Stimulated activated CD4-positive, alpha-beta T cell treated with anti-CD3 and anti-CD28 coated beads, Interleukin-4, amount 100 ng/mL, for 1 hour (primary cell): ENCODE data around the gene PLD4.

Source experiments
- DNase-seq: peaks from one replicate; pipeline ENCODE4 v3.0.0-alpha.2; 2020

The PLD4 gene, protein sequence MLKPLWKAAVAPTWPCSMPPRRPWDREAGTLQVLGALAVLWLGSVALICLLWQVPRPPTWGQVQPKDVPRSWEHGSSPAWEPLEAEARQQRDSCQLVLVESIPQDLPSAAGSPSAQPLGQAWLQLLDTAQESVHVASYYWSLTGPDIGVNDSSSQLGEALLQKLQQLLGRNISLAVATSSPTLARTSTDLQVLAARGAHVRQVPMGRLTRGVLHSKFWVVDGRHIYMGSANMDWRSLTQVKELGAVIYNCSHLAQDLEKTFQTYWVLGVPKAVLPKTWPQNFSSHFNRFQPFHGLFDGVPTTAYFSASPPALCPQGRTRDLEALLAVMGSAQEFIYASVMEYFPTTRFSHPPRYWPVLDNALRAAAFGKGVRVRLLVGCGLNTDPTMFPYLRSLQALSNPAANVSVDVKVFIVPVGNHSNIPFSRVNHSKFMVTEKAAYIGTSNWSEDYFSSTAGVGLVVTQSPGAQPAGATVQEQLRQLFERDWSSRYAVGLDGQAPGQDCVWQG

DNA sequence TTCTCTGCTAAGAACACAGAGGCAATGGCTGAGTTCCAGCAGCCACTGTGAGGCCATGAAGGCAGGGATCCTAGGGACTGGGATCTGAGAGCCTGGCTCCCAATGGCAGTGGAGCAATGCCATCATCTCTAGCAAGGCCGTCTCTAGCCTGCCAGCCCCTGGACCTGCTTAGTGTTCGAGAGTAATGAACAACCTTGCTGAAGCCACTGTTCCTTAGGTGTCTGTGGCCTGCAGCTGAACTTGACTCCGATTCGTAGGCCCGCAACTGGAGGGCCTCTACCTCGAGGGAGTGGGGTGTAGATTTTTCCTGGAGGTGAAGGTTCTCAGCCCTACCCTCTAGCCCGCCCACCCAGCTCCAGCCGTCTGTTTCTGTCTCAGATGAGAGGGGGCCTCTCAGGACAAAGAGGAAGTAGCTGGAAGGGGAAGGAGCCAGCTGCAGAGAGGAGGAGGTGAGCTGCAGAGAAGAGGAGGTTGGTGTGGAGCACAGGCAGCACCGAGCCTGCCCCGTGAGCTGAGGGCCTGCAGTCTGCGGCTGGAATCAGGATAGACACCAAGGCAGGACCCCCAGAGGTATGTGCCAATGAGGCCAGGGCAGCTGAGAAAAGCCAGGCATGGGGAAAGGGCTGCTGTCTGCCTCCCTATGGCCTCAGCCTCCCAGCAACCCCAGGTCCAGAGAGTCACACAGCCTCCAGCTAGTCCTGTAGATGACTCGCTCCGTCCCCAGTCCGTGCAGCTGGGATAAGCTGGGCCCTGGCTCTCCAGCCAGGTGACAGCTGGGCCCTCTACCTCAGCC is at the start of gene PLD4:
Gene PLD4, plus strand, starts transcription at position 459 of the 793 bp plus-strand sequence. CDS start 2,262 bp downstream, outside the sequence.
- DNase-seq = no peak

DNA sequence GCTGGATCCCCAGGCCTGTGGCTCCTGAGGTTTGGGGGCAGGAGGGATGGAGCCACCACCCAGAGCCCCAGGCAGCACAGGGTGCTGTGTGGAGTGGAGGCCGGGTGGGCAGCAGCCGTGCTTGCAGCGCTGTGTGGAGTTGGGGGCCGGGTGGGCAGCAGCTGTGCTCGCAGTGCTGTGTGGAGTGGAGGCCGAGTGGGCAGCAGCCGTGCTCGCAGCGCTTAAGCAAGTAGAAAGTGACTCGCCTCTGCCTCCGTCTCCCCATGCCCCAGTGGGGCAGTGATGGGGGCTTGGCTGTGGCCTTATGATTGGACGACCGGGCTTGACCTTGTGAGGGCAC is 49.3 kb upstream of the PLD4 start:
- no peak for DNase-seq

DNA sequence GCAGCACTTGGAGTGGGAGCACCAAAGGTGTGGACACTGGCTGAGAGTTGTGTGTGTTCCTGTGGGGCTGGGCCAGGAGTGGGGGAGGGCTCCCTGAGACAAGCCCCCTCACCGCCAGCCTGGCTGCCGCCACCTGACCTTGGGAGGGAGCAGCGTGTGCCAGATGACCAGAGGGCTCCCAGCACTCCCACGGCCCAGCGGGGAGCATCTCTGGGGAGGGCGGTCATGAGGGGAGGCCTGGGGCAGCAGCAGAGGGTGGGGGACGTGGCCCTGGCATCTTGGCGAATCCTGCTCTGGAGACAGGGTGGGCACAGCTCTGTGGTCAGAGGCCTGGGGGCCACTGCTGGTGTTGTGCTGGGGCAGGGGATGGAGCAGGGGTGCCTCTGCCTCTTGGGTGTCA is 48.9 kb upstream of the PLD4 start:
- no peak for DNase-seq

DNA sequence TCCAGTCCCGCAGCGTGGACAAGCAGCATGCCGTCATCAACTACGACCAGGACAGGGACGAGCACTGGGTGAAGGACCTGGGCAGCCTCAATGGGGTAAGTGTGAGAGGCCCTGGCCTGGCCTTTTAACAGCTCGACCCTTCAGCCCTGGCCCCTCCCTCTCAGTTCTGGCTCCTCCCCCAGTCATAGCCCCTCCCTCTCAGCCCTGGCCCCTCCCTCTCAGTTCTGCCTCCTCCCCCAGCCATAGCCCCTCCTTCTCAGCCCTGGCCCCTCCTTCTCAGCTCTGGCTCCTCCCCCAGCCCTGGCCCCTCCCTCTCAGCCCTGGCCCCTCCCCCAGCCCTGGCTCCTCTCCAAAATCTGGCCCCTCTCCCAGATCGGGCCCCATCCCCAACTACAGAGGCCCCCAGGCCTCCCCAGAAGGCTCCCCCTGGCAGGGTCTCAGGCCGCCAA is 48.4 kb upstream of the PLD4 start:
- peak; percentile 33 for DNase-seq

DNA sequence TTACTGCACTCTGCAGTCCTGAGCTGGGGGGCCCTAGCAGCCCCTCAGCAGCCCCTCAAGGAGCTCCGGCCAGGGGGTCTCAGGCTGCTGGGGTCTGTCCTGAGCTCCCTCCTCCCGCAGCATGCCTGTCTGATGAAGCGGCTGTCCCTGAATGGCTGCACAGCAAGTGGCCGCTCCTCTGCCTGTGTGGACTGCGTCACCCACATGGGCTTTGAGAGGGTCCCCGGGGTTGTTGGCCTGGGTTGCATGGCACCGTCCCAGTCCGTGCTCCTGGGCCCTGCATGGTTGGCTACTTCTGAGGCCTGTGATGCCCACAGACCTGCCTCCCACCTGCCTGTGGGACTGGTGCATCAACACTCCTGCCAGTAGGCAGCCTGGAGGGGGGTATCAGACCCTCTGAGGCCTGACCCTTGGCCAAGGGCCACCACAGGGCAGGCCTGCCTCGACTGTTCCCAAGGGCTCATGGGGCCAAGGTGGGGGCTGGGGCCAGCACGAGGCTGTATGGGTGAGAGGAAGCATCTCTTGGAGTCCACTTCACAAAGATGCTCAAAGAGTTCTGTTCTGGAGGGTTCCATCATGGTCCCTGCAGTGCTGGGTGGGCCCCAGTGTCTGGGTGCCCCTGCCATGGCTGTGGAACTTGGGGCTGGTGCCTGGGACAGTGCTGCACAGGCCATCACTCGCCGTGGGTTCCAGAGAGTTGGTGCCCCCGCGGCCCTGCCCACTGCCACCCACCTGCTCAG is 47.4 kb upstream of the PLD4 start:
- no peak for DNase-seq

DNA sequence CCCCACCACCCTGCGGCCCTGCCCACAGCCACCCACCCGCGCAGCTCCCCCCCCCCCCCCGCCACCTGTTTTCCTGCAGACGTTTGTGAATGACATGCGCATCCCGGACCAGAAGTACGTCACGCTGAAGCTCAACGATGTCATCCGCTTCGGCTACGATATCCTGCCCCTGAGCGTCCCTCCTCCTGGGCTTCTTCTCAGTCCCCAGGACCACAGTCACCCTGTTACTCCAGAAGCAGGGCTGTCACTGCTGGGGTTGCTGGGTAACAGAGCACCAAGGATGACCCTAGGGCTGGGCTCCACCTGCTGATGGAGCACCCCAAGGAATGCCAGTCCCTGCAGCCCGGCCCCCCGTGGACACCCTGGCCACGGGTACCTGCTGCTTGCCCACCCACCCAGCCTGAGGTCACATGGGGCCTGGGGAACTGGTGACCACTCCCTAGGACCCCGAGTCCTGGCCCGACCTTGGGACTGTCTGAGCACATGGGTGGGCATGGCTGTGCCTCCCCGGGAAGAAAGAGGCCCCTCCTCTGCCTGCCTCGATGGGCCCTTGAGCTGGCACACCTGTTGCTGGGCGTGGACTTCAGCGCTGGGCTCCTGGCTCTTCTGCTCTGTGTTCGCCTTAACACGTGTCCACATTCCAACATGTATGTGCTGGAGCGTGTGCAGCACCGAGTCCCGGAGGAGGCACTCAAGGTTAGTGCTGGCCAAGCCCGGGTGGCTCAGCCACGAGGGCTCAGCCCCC is 46.7 kb upstream of the PLD4 start:
- DNase-seq = no peak

DNA sequence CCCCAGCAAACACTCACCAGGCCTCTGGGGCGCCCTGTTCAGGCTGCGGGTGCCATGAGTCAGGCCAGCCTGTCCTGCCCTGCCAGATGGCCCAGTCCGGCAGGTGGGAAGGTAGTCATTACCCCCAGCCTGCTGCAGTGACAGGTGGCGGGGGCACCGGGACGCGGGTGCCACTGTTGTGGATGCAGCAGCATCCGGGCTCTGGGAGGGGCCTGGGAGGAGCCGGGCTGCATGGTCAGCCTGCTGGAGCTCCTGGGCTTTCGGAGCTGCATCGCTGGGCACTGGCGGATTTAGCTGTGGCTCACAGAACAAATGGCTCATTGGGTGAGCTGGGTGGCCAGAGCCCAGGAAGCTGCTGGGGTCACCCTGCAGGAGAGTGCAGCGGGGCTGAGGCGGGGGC is 46.1 kb upstream of the PLD4 start:
- peak; percentile 0 for DNase-seq

DNA sequence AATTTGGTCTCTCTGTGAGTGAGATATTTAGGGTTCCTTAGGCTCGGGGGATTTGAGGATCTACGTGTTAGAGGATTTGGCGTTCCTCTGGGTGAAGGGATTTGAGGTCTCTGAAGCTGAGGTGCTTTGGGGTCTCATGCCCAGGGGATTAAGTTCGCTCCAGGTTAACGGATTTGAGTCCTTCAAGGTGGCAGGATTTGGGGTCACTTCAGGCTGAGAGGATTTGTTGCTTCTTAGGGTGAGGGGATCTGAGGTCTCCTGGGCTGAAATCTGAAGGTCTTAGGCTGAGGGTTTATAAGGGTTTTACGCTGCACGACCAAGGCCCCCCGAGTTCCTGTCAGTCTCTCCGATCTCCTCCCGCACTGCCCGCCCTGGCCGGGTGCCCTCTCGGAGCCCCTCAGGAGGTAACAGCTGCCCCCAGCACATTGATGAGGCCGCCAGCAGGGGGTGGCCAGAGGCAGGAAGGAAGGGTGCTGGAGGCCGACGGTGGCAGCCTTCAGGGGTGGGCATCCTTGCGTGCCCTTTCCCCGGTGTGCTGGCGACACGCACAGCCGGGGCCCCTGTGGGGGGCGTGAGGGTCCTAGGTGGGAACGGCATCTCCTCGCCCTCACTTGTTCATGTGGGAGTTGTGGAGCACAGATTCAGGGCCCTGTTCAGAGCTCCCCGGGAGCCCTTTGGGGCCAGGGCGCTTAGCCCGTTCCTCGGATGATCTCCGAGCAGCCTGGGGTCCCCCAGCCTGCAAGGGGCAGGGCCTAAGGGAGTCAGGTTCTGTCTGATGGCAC is 45.3 kb upstream of the PLD4 start:
- DNase-seq = peak; percentile 0

DNA sequence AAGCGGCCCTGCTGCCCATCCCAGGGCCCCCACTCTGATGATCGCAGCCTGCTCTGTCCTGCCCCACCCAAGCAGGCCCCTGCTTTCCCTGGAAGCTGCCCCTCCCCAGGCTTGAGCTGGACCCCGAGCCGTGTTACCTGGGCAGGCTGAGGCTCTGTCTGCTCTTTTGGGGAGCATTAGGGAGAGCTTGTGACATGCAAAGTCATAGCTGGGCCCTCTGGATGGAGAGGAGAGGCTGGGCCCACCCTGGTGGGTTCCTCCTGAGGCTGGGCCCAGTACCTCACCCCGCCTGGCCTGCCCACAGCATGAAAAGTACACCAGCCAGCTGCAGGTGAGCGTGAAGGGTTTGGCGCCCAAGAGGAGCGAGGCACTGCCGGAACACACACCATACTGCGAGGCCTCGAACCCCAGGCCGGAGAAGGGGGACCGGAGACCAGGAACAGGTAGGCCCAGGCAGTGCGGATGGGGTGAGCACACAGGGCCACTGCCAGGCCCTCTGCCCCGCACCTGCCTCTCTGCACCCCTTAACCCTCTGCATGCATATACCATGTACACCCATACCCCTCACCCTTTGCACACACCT is 44.6 kb upstream of the PLD4 start:
- DNase-seq = no peak

DNA sequence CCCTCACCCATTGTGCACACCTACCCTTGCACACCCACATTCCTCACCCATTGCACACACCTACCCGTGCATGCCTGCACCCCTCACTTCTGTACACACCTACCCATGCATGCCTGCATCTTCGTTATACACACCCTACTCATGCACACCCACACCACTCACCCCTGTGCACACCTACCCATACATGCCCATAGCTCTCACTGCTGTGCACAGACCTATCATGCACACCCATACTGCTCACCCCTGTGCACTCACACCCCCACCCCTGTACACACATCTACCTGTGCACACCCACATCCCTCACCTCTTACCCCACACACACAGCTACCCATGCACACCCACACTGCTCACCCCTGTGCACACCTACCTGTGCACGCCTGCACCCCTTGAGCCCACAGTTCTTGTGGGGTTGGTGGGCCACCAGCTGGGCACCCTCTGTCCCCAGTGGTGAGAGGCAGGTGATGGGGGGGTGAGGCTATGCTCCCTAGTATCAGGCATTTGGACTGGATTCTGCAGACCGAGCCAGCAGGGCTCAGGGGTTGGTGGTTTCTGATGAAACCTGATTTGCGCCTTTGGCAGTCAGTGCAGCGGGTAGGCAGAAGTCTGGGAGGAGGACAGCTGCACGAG is 44.0 kb upstream of the PLD4 start:
- DNase-seq = no peak

DNA sequence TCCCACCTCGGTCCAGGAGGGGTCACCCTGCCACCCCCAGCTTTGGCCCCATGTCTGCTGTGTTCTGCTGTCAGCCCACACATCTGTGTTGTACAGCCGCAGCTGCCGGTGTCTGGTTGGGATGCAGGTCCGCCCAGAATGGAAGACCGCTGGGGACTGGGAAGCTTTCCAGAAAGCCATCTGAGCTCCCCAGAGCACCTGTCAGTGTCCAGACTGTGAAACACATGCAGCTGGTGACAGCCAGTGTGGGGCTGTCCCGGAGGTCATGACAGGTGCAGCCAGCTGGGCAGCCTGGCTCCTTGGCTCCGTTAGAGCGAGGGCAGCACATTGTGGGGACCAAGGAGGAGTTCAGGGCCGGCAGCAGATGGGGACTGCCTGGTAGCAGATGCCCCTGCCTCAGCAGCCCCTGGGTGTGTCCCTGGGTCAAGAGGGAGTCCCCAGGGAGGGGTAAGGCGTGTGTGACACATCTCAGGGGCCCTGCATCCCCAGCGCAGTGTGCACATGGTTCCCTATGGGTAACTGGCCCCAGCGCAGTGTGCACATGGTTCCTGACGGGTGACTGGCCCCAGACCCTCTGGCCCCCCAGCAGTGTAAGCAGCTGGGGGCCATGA is 43.2 kb upstream of the PLD4 start:
- DNase-seq = no peak

DNA sequence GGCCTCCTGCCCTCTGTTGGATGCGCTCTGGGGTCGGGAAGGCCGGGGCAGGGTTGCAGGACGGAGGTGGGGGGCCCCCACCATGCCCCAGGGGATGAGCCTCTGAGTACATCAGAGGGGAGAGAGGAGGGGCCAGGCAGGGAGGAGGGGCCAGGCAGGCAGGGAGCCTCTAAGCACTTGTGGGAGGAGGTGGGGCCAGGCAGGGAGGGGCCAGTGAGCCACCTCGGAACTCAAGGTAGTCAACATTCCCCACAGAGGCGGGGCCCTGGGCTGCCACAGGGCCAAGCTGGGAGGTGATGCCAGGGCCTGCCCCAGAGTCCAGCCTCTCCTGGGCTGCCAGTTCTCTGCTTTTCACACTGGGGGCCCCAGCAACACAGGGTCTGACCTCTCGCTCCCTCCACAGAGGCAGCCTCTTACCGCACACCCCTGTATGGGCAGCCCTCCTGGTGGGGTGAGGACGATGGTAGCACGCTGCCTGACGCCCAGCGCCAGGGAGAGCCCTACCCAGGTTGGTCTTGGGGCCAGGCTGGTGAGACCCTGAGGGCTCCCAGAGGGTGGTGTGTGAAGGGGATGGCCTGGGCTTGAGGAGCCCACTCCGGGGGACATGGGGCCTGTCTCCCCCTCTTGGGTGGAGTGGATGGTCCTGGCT is 42.2 kb upstream of the PLD4 start:
- DNase-seq = no peak

DNA sequence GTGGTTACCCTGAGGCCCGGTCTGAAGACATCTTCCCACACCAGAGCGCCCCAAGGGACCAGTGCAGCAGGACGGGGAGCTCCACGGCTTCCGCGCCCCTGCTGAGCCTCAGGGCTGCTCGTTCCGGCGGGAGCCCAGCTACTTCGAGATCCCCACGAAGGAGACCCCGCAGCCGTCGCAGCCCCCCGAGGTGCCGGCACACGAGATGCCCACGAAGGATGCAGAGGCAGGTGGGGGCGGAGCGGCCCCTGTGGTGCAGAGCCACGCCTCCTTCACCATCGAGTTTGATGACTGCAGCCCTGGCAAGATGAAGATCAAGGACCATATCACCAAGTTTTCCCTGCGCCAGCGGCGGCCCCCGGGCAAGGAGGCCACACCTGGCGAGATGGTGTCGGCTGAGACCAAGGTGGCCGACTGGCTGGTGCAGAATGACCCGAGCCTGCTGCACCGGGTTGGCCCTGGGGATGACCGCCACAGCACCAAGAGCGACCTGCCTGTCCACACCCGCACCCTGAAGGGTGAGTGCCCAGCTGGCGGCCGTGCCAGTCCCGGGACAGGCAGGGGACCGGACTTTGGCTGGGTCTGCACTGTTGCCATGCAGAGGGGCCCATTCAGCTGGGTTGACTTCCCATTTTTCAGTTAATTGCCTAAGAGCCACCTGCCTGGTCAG is 41.6 kb upstream of the PLD4 start:
- DNase-seq = peak; percentile 1

DNA sequence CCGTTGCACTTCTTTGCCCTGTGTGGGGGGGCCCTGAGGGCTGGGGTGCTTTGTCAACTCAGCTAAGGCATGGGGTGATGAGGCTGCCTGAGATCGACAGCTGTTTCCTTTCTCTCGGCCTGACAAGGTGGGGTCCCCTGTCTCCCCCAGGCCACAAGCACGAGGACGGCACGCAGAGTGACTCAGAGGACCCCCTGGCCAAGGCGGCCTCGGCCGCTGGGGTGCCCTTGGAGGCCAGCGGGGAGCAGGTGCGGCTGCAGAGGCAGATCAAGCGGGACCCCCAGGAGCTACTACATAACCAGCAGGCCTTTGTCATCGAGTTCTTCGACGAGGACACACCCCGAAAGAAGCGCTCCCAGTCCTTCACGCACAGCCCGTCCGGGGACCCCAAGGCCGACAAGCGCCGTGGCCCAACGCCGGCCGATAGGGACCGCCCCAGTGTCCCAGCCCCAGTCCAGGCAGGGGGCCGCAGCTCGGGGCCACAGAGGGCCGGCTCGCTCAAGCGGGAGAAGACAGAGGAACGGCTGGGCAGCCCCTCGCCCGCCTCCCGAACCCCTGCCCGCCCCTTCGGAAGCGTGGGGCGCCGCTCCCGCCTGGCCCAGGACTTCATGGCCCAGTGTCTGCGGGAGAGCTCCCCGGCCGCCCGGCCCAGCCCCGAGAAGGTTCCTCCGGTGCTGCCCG is 40.9 kb upstream of the PLD4 start:
- DNase-seq = peak; percentile 1

DNA sequence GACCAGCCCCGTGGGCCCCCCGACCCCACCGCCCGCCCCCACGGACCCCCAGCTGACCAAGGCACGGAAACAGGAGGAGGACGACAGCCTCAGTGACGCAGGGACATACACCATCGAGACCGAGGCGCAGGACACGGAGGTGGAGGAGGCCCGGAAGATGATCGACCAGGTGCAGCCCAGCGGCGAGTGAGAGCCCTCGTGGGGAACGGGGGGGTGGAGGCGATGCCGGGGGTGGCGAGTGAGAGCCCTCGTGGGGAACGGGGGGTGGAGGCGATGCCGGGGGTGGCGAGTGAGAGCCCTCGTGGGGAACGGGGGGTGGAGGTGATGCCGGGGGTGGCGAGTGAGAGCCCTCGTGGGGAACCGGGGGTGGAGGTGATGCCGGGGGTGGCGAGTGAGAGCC is 40.3 kb upstream of the PLD4 start:
- peak; percentile 0 for DNase-seq

DNA sequence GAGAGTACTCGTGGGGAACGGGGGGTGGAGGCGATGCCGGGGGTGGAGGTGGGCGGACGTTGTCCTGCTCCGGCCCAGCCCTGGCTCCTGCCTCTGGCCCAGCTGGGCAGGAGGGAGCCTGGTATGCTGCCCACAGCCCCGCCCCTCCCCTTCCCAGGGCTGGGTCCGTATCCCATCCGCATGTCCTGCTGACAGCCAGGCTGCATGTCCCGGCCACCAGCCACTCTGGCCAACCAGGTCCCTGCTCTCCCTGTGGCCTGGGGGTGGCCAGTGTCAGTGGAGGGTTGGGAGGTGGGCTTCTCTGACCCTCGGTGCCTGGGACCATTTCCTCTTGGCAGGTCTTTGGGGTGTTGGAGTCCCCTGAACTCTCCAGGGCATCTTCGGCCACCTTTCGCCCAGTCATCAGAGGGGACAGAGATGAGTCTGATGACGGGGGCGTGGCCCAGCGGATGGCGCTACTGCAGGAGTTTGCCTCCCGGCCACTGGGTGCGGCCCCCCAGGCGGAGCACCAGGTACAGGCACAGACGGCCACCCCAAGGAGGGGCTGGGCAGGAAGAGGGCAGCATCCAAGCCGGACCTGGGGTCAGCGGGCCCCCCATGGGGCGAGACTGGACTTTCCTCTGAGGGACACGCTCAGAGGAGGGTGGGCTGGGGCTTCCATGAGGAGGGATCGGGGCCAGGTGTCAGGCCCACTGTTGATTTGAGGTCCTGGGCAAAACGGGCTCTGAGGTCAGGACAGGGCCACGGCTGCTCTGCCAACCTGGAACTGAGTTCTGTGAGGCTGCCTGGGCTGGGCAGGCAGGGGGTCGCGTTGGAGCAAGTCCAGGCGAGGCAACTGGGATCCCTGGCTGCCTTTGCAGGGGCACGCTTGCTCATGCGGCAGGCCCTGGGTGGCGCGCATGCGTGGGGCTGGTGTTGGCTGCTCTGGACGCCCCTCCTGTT is 39.4 kb upstream of the PLD4 start:
- peak; percentile 1 for DNase-seq

DNA sequence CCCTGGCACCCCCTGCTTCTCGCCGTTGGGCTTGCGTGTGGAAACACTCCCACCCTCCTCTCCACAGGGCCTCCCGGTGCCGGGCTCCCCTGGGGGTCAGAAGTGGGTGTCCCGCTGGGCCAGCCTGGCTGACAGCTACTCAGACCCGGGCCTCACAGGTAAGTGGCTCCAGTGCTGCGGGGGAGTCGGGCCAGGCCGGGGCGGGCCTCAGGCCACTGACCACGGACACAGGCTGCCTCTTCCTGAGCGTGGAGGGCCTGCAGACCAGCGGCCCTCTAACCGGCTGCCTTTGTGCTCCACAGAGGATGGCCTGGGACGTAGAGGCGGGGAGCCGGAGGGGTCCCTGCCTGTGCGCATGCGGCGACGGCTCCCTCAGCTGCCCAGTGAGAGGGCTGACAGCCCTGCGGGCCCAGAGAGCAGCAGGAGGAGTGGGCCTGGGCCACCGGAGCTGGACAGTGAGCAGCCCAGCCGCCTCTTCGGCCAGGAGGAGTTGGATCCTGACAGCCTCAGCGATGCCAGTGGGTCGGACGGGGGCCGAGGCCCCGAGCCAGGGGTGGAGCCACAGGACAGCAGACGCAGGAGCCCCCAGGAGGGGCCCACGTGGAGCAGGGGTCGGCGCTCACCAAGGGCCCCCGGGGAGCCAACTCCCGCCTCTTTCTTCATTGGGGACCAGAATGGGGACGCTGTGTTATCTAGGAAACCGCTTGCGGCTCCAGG is 38.5 kb upstream of the PLD4 start:
- peak; percentile 0 for DNase-seq
